GM12878 (cell line): Measurements from ENCODE around the gene PTPRN2. TPM values are rescaled to one million over a fixed set of nuclear protein-coding genes. Genes with fewer than 3 reads are reported as not detected.

Source experiments
- ATAC-seq: fragments of 200-7000 bp; cut with Tn5 transposase; 3 replicates; pipeline ENCODE4 v1.9.1; 2020; ENCODE audit warnings: mild to moderate bottlenecking, moderate library complexity
- BruUV-seq: library from RNA; stranded (reverse); fragments of 400-500 nt; replicated peaks from 2 replicates; lab custom pipeline; 2021; lab: Mats Ljungman, UMichigan
- CTCF ChIA-PET: fragments of 300-600 bp; sonication (Branson Sonifier 250); formaldehyde crosslinking; extraction: SDS; loops from one replicate; lab custom pipeline; 2021; ENCODE audit warnings: inconsistent platforms; lab: Yijun Ruan, JAX
- POLR2A ChIA-PET: fragments of 350-600 bp; formaldehyde crosslinking; extraction: SDS; loops from one replicate; lab custom pipeline; 2021; ENCODE audit warnings: inconsistent platforms; lab: Charles Lee
- RAD21 ChIA-PET: fragments of 300-600 bp; sonication (Branson Sonifier 250); formaldehyde crosslinking; loops from one replicate; lab custom pipeline; 2023; ENCODE audit warnings: antibody characterized with exemption; ENCODE audit not compliant: unreplicated experiment; lab: Charles Lee
- SMC1A ChIA-PET: fragments of 300-600 bp; sonication (Branson Sonifier 250); formaldehyde crosslinking; loops from one replicate; lab custom pipeline; 2023; ENCODE audit not compliant: unreplicated experiment, uncharacterized antibody; lab: Charles Lee
- DNase-seq: peaks from one replicate; pipeline ENCODE4 v3.0.0-alpha.2; 2011; ENCODE audit warnings: low read depth, low spot score
- FAIRE-seq: peaks from 3 replicates; lab custom pipeline; 2011; peaks lifted over from hg19 to GRCh38; lab: Jason Lieb, UNC
- H2AFZ ChIP-seq: 2 replicates; pipeline ENCODE4 v1.6.0; 2011; ENCODE audit warnings: low read depth, low read length, control low read depth; ENCODE audit not compliant: control insufficient read depth
- H3K27ac ChIP-seq: 2 replicates; pipeline ENCODE4 v1.5.1; 2011; ENCODE audit warnings: control low read depth; ENCODE audit not compliant: control insufficient read depth, insufficient read depth
- H3K27me3 ChIP-seq, 2 experiments: replicated peaks in 1 of 2; 2 replicates each; pipeline versions ENCODE4 v1.6.0 to v1.6.1; 2011; ENCODE audit warnings: low read length in 1 of 2; ENCODE audit not compliant: control insufficient read depth in 2 of 2, insufficient read depth in 2 of 2
- H3K36me3 ChIP-seq, 2 experiments: 2 replicates each; pipeline ENCODE4 v1.5.1; 2011; ENCODE audit warnings: low read length in 1 of 2; ENCODE audit not compliant: control insufficient read depth in 2 of 2, insufficient read depth in 2 of 2
- H3K4me1 ChIP-seq: 2 replicates; pipeline ENCODE4 v1.6.1; 2011; ENCODE audit warnings: mild to moderate bottlenecking, low read length, moderate library complexity, mixed read lengths; ENCODE audit not compliant: control insufficient read depth, insufficient read depth
- H3K4me2 ChIP-seq: 2 replicates; pipeline ENCODE4 v1.6.0; 2011; ENCODE audit warnings: control low read depth; ENCODE audit not compliant: control insufficient read depth, insufficient read depth
- H3K4me3 ChIP-seq: fragments of 200-600 bp; sonication (generic); 2 replicates; pipeline ENCODE4 v1.5.1; 2016
- H3K79me2 ChIP-seq: 2 replicates; pipeline ENCODE4 v1.6.0; 2011; ENCODE audit warnings: low read length; ENCODE audit not compliant: control insufficient read depth, insufficient read depth
- H3K9ac ChIP-seq: 2 replicates; pipeline ENCODE4 v1.8.0; 2011; ENCODE audit warnings: low read length, control low read depth, mixed read lengths; ENCODE audit not compliant: control insufficient read depth, insufficient read depth
- H3K9me3 ChIP-seq: replicated peaks from 3 replicates; pipeline ENCODE4 v1.5.1; 2011; ENCODE audit warnings: mild to moderate bottlenecking, low read length; ENCODE audit not compliant: control insufficient read depth, insufficient read depth
- H4K20me1 ChIP-seq: 2 replicates; pipeline ENCODE4 v1.6.0; 2011; ENCODE audit not compliant: control insufficient read depth, insufficient read depth
- CHD4 ChIP-seq: fragments of 200-600 bp; sonication (generic); IDR thresholded peaks from 2 replicates; pipeline ENCODE4 v1.6.1; 2016; ENCODE audit warnings: mild to moderate bottlenecking
- EP300 ChIP-seq, 2 experiments: fragments of 150-350 bp in 1 of 2; IDR thresholded peaks; 2 replicates each; pipeline ENCODE4 v1.6.1; 2011 to 2012; ENCODE audit warnings: low read depth in 2 of 2, low read length in 2 of 2, borderline replicate concordance in 1 of 2, improper control_type of control experiment in 1 of 2, inconsistent platforms in 1 of 2; ENCODE audit not compliant: control insufficient read depth in 1 of 2
- IKZF2 ChIP-seq, 2 experiments: fragments of 450-650 bp; IDR thresholded peaks; 2 replicates each; pipeline ENCODE4 v1.6.1; 2017; ENCODE audit warnings: mild to moderate bottlenecking in 2 of 2, moderate library complexity in 2 of 2
- NR2F1 ChIP-seq: fragments of 450-650 bp; conservative IDR thresholded peaks from 2 replicates; pipeline ENCODE4 v1.6.1; 2017; ENCODE audit warnings: mild to moderate bottlenecking
- RFX5 ChIP-seq: IDR thresholded peaks from 2 replicates; pipeline ENCODE4 v1.6.1; 2011; ENCODE audit warnings: low read depth, low read length, improper control_type of control experiment
- SREBF1 ChIP-seq: IDR thresholded peaks from 2 replicates; pipeline ENCODE4 v1.6.1; 2012; ENCODE audit warnings: mild to moderate bottlenecking, low read length
- SRF ChIP-seq, 2 experiments: IDR thresholded peaks; 2 replicates each; pipeline ENCODE4 v1.6.1; 2011; ENCODE audit warnings: low read depth in 2 of 2, low read length in 2 of 2, mild to moderate bottlenecking in 1 of 2, moderate library complexity in 1 of 2
- ZNF207 ChIP-seq: fragments of 450-650 bp; IDR thresholded peaks from 2 replicates; pipeline ENCODE4 v1.6.1; 2014; ENCODE audit warnings: antibody characterized with exemption, mild to moderate bottlenecking, borderline replicate concordance
- WGBS: methylation state at CpG from one replicate; pipeline ENCODE4 v1.1.6; 2016; ENCODE audit warnings: low lambda C conversion rate; ENCODE audit not compliant: insufficient replicate concordance, insufficient coverage; ENCODE audit errors: missing lambda C conversion rate; 5-methylcytosine and 5-hydroxymethylcytosine counted together
- in situ Hi-C: fragments of 300-500 bp; cut with MboI; formaldehyde crosslinking; loops from 9 replicates; pipeline ENCODE4 v1.14.3; 2018; ENCODE audit warnings: mixed read lengths
- intact Hi-C: fragments of 100-400 bp; cut with micrococcal nuclease; formaldehyde crosslinking; loops from one replicate; pipeline ENCODE4 v1.14.2; 2022; ENCODE audit not compliant: unreplicated experiment
- polyA plus RNA-seq, 11 experiments: library from polyadenylated mRNA; depleted of rRNA in 4 of 11; unstranded in 6 of 11; stranded (reverse) in 5 of 11; fragments of >200 nt; fragmentation: Nextera tagmentation in 4 of 11; fragmentation: Illumina TruSeq in 1 of 11; extraction: Ambion mirVana in 4 of 11; extraction: Trizol in 1 of 11; gene quantifications; 1 replicate in 1 of 11; 2 replicates in 10 of 11; pipeline versions ENCODE4 v1.2.1 to v1.2.3, GENCODE V29; 2011 to 2016; ENCODE audit warnings: inconsistent platforms in 2 of 11, missing spikeins in 2 of 11, low read depth in 1 of 11
- total RNA-seq, 4 experiments: library from RNA; depleted of rRNA in 3 of 4; stranded (reverse); fragments of >200 nt in 3 of 4; fragmentation: Illumina TruSeq in 1 of 4; extraction: Trizol in 1 of 4; gene quantifications; 2 replicates each; pipeline versions ENCODE4 v1.2.1 to v1.2.3, GENCODE V29; 2013 to 2021
- TF ChIP-seq, protein P1 (sequence below): IDR thresholded peaks from 2 replicates; pipeline ENCODE4 v1.6.1; 2012; ENCODE audit warnings: mild to moderate bottlenecking, low read depth, low read length
- TF ChIP-seq, protein P2 (sequence below): fragments of 150-350 bp; IDR thresholded peaks from 2 replicates; pipeline ENCODE4 v1.6.1; 2016; ENCODE audit warnings: low read depth, low read length
- TF ChIP-seq, protein P3 (sequence below): IDR thresholded peaks from 2 replicates; pipeline ENCODE4 v1.6.1; 2012; ENCODE audit warnings: improper control_type of control experiment, low read depth, low read length; ENCODE audit not compliant: insufficient replicate concordance

Gene PTPRN2
- total and polyA plus RNA-seq, 10 of the 15 experiments (the other 5 are each of a cell fraction or from before 2014, with no cell fraction given), result 5.4 TPM; not detected in 9

DNA sequence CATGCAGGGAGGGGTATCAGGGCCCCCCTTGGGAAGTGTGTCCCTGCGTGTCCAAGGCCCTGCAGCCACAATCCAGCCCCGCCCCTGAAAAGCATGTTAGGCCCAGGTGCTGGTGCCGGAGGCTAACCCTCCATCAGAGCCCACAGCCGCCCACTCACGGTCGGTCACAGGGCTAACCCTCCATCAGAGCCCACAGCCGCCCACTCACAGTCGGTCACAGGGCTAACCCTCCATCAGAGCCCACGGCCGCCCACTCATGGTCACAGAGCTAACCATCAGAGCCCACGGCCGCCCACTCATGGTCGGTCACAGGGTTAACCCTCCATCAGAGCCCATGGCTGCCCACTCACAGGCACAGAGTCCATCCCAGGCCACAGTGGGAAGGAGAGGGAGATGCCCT, 824.8 kb downstream of the PTPRN2 start:
- Histone ChIP-seq H3K79me2 (no peaks in the 10 kb centered on the region), H3K9me3 (peaks cover 4% of the 10 kb centered on the region; the same call in 2 of the 3 replicates), H3K4me1 (no peaks in the 10 kb centered on the region), H3K4me2 (no peak overlapping the region), H2AFZ (no peak overlapping the region), H3K27ac (no peak overlapping the region), H3K36me3 (no peaks in the 10 kb centered on the region), H4K20me1 (no peaks in the 10 kb centered on the region), H3K27me3 (no peaks in the 10 kb centered on the region), H3K4me3 (no peak overlapping the region), H3K9ac (no peak overlapping the region)
- ChIA-PET SMC1A (no interaction called here), POLR2A (no interaction called here), CTCF (no interaction called here), RAD21 (no interaction called here)
- intact Hi-C loops (no loop called here), in situ Hi-C loops (no loop called here)
- 59% methylated on average over 4 of the region's 13 CpGs for WGBS
- ATAC-seq, result no peak
- no TSS peak for BruUV-seq
- no peak for FAIRE-seq
- no peak for DNase-seq
- TF ChIP-seq, protein P1, sequence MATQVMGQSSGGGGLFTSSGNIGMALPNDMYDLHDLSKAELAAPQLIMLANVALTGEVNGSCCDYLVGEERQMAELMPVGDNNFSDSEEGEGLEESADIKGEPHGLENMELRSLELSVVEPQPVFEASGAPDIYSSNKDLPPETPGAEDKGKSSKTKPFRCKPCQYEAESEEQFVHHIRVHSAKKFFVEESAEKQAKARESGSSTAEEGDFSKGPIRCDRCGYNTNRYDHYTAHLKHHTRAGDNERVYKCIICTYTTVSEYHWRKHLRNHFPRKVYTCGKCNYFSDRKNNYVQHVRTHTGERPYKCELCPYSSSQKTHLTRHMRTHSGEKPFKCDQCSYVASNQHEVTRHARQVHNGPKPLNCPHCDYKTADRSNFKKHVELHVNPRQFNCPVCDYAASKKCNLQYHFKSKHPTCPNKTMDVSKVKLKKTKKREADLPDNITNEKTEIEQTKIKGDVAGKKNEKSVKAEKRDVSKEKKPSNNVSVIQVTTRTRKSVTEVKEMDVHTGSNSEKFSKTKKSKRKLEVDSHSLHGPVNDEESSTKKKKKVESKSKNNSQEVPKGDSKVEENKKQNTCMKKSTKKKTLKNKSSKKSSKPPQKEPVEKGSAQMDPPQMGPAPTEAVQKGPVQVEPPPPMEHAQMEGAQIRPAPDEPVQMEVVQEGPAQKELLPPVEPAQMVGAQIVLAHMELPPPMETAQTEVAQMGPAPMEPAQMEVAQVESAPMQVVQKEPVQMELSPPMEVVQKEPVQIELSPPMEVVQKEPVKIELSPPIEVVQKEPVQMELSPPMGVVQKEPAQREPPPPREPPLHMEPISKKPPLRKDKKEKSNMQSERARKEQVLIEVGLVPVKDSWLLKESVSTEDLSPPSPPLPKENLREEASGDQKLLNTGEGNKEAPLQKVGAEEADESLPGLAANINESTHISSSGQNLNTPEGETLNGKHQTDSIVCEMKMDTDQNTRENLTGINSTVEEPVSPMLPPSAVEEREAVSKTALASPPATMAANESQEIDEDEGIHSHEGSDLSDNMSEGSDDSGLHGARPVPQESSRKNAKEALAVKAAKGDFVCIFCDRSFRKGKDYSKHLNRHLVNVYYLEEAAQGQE, result no peak
- TF ChIP-seq, protein P2, sequence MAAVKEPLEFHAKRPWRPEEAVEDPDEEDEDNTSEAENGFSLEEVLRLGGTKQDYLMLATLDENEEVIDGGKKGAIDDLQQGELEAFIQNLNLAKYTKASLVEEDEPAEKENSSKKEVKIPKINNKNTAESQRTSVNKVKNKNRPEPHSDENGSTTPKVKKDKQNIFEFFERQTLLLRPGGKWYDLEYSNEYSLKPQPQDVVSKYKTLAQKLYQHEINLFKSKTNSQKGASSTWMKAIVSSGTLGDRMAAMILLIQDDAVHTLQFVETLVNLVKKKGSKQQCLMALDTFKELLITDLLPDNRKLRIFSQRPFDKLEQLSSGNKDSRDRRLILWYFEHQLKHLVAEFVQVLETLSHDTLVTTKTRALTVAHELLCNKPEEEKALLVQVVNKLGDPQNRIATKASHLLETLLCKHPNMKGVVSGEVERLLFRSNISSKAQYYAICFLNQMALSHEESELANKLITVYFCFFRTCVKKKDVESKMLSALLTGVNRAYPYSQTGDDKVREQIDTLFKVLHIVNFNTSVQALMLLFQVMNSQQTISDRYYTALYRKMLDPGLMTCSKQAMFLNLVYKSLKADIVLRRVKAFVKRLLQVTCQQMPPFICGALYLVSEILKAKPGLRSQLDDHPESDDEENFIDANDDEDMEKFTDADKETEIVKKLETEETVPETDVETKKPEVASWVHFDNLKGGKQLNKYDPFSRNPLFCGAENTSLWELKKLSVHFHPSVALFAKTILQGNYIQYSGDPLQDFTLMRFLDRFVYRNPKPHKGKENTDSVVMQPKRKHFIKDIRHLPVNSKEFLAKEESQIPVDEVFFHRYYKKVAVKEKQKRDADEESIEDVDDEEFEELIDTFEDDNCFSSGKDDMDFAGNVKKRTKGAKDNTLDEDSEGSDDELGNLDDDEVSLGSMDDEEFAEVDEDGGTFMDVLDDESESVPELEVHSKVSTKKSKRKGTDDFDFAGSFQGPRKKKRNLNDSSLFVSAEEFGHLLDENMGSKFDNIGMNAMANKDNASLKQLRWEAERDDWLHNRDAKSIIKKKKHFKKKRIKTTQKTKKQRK, result no peak
- TF ChIP-seq ZNF207, result no peak
- TF ChIP-seq RFX5, result no peak
- TF ChIP-seq, protein P3, sequence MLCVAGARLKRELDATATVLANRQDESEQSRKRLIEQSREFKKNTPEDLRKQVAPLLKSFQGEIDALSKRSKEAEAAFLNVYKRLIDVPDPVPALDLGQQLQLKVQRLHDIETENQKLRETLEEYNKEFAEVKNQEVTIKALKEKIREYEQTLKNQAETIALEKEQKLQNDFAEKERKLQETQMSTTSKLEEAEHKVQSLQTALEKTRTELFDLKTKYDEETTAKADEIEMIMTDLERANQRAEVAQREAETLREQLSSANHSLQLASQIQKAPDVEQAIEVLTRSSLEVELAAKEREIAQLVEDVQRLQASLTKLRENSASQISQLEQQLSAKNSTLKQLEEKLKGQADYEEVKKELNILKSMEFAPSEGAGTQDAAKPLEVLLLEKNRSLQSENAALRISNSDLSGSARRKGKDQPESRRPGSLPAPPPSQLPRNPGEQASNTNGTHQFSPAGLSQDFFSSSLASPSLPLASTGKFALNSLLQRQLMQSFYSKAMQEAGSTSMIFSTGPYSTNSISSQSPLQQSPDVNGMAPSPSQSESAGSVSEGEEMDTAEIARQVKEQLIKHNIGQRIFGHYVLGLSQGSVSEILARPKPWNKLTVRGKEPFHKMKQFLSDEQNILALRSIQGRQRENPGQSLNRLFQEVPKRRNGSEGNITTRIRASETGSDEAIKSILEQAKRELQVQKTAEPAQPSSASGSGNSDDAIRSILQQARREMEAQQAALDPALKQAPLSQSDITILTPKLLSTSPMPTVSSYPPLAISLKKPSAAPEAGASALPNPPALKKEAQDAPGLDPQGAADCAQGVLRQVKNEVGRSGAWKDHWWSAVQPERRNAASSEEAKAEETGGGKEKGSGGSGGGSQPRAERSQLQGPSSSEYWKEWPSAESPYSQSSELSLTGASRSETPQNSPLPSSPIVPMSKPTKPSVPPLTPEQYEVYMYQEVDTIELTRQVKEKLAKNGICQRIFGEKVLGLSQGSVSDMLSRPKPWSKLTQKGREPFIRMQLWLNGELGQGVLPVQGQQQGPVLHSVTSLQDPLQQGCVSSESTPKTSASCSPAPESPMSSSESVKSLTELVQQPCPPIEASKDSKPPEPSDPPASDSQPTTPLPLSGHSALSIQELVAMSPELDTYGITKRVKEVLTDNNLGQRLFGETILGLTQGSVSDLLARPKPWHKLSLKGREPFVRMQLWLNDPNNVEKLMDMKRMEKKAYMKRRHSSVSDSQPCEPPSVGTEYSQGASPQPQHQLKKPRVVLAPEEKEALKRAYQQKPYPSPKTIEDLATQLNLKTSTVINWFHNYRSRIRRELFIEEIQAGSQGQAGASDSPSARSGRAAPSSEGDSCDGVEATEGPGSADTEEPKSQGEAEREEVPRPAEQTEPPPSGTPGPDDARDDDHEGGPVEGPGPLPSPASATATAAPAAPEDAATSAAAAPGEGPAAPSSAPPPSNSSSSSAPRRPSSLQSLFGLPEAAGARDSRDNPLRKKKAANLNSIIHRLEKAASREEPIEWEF, result no peak
- TF ChIP-seq CHD4, result no peak
- TF ChIP-seq SRF (IDR thresholded peaks at IDR 0.05; ENCODE audit: low read depth in 2 of 2, low read length in 2 of 2), result no peak
- TF ChIP-seq SREBF1, result no peak
- no peak for TF ChIP-seq EP300 (IDR thresholded peaks at IDR 0.05; ENCODE audit: borderline replicate concordance in 1 of 2, control insufficient read depth in 1 of 2, low read depth in 2 of 2, low read length in 2 of 2)
- TF ChIP-seq NR2F1, result no peak
- TF ChIP-seq IKZF2 (IDR thresholded peaks at IDR 0.05), result no peak
